SK-N-SH (cell line): ENCODE measurements around the gene PBX1. TPM values are rescaled to one million over a fixed set of nuclear protein-coding genes. Genes with fewer than 3 reads are reported as not detected.
A peak's percentile ranks its signal among the peaks of the same experiment; 100 is the strongest.

Source experiments
- CTCF ChIA-PET: fragments of 300-600, 350-600 bp; formaldehyde crosslinking; extraction: SDS; loops from one replicate; lab custom pipeline; 2021; lab: Yijun Ruan, JAX
- POLR2A ChIA-PET: fragments of 350-600 bp; sonication (Branson Sonifier 250); formaldehyde crosslinking; extraction: SDS; loops from one replicate; lab custom pipeline; 2020; ENCODE audit warnings: antibody characterized with exemption, inconsistent platforms; lab: Yijun Ruan, JAX
- DNase-seq: peaks from one replicate; pipeline ENCODE4 v3.0.0; 2012
- H2AFZ ChIP-seq: fragments of 200-600 bp; sonication (generic); 2 replicates; pipeline ENCODE4 v1.8.1; 2016; ENCODE audit warnings: antibody characterized with exemption, mild to moderate bottlenecking, low read depth
- H3F3A ChIP-seq: fragments of 200-600 bp; sonication (generic); replicated peaks from 2 replicates; pipeline ENCODE3; 2016; ENCODE audit warnings: antibody characterized with exemption, mild to moderate bottlenecking; ENCODE audit not compliant: insufficient read depth
- H3K27ac ChIP-seq, 2 experiments: fragments of 200-500 bp in 1 of 2; fragments of 200-600 bp in 1 of 2; sonication (Bioruptor generic) in 1 of 2; sonication (generic), shearing (Covaris generic) in 1 of 2; 2 replicates each; pipeline versions ENCODE4 v1.5.1 to v1.6.1; 2014 to 2016; ENCODE audit warnings: low read depth in 2 of 2, inconsistent platforms in 1 of 2, low read length in 1 of 2, mild to moderate bottlenecking in 1 of 2, mixed read lengths in 1 of 2
- H3K27me3 ChIP-seq: fragments of 200-600 bp; sonication (generic), shearing (Covaris generic); 2 replicates; pipeline ENCODE4 v1.6.1; 2016; ENCODE audit warnings: mixed run types; ENCODE audit not compliant: insufficient read depth
- H3K36me3 ChIP-seq, 2 experiments: fragments of 200-500 bp in 1 of 2; fragments of 200-600 bp in 1 of 2; sonication (Bioruptor generic) in 1 of 2; sonication (generic) in 1 of 2; replicated peaks in 1 of 2; 2 replicates each; pipeline versions ENCODE3 to v1.5.1; 2014 to 2016; ENCODE audit warnings: low read length in 1 of 2, mild to moderate bottlenecking in 1 of 2; ENCODE audit not compliant: insufficient read depth in 2 of 2, control insufficient read depth in 1 of 2
- H3K4me1 ChIP-seq, 2 experiments: fragments of 200-500 bp in 1 of 2; fragments of 200-600 bp in 1 of 2; sonication (Bioruptor generic) in 1 of 2; sonication (generic), shearing (Covaris generic) in 1 of 2; 2 replicates each; pipeline versions ENCODE4 v1.5.1 to v1.6.1; 2014 to 2016; ENCODE audit warnings: low read depth in 1 of 2, low read length in 1 of 2, mixed run types in 1 of 2; ENCODE audit not compliant: insufficient read depth in 2 of 2, control insufficient read depth in 1 of 2
- H3K4me2 ChIP-seq: fragments of 200-600 bp; sonication (generic), shearing (Covaris generic); 2 replicates; pipeline ENCODE4 v1.6.1; 2017; ENCODE audit warnings: mixed run types
- H3K4me3 ChIP-seq, 2 experiments: fragments of 200-500 bp in 1 of 2; fragments of 200-600 bp in 1 of 2; sonication (Bioruptor generic) in 1 of 2; sonication (generic), shearing (Covaris generic) in 1 of 2; 2 replicates each; pipeline versions ENCODE4 v1.5.1 to v1.8.1; 2014 to 2016; ENCODE audit warnings: low read depth in 2 of 2, inconsistent platforms in 1 of 2, low read length in 1 of 2, mild to moderate bottlenecking in 1 of 2, mixed read lengths in 1 of 2, moderate library complexity in 1 of 2
- H3K79me2 ChIP-seq: fragments of 200-600 bp; sonication (generic); 2 replicates; pipeline ENCODE4 v1.8.1; 2017; ENCODE audit warnings: mild to moderate bottlenecking; ENCODE audit not compliant: insufficient read depth
- H3K9ac ChIP-seq: fragments of 200-600 bp; sonication (generic); 2 replicates; pipeline ENCODE4 v1.6.1; 2017; ENCODE audit warnings: mixed run types
- H3K9me2 ChIP-seq: fragments of 200-600 bp; sonication (generic); 2 replicates; pipeline ENCODE4 v1.6.1; 2017; ENCODE audit warnings: mixed run types
- H3K9me3 ChIP-seq: fragments of 200-600 bp; sonication (generic); 2 replicates; pipeline ENCODE4 v1.6.1; 2017; ENCODE audit warnings: mixed run types, mild to moderate bottlenecking, moderate library complexity
- H4K20me1 ChIP-seq: fragments of 200-600 bp; sonication (generic); 2 replicates; pipeline ENCODE4 v1.6.1; 2017; ENCODE audit warnings: mild to moderate bottlenecking, mixed run types; ENCODE audit not compliant: insufficient read depth
- CHD2 ChIP-seq: fragments of 150-350 bp; IDR thresholded peaks from 2 replicates; pipeline ENCODE4 v1.6.1; 2018; ENCODE audit warnings: low read length; ENCODE audit not compliant: partially characterized antibody
- ELF1 ChIP-seq: IDR thresholded peaks from 2 replicates; pipeline ENCODE4 v1.4.0; 2012
- EP300 ChIP-seq, 2 experiments: IDR thresholded peaks; 2 replicates each; pipeline versions ENCODE4 v1.4.0 to v1.6.1; 2012; ENCODE audit warnings: borderline replicate concordance in 1 of 2, low read depth in 1 of 2, low read length in 1 of 2
- FOXJ3 ChIP-seq: sonication (generic); formaldehyde crosslinking; IDR thresholded peaks from 2 replicates; pipeline ENCODE4 v1.5.1; 2020; ENCODE audit warnings: mild to moderate bottlenecking, missing genetic modification reagents
- FOXM1 ChIP-seq: IDR thresholded peaks from 2 replicates; pipeline ENCODE4 v1.4.0; 2012; ENCODE audit warnings: low read depth, mild to moderate bottlenecking
- GATA2 ChIP-seq: sonication (generic); formaldehyde crosslinking; IDR thresholded peaks from 2 replicates; pipeline ENCODE4 v1.5.0; 2020; ENCODE audit warnings: mild to moderate bottlenecking, missing genetic modification reagents
- JUND ChIP-seq: IDR thresholded peaks from 2 replicates; pipeline ENCODE4 v1.4.0; 2012
- MEF2A ChIP-seq: IDR thresholded peaks from 2 replicates; pipeline ENCODE4 v1.4.0; 2012; ENCODE audit warnings: low read depth, borderline replicate concordance
- NRF1 ChIP-seq: IDR thresholded peaks from 2 replicates; pipeline ENCODE4 v1.6.1; 2012; ENCODE audit warnings: low read depth, mild to moderate bottlenecking, low read length
- RAD21 ChIP-seq: IDR thresholded peaks from 2 replicates; pipeline ENCODE4 v1.6.1; 2012; ENCODE audit warnings: mild to moderate bottlenecking, low read length
- RFX5 ChIP-seq: IDR thresholded peaks from 2 replicates; pipeline ENCODE4 v1.6.1; 2012; ENCODE audit warnings: mild to moderate bottlenecking, improper control_type of control experiment, low read length
- RXRA ChIP-seq: IDR thresholded peaks from 2 replicates; pipeline ENCODE4 v1.4.0; 2012; ENCODE audit warnings: low read depth, mild to moderate bottlenecking, borderline replicate concordance
- SMC3 ChIP-seq: IDR thresholded peaks from 2 replicates; pipeline ENCODE4 v1.6.1; 2012; ENCODE audit warnings: low read depth, low read length, improper control_type of control experiment
- TAF1 ChIP-seq: IDR thresholded peaks from 2 replicates; pipeline ENCODE4 v1.6.1; 2012; ENCODE audit warnings: low read depth, mild to moderate bottlenecking, low read length, moderate library complexity, borderline replicate concordance
- TCF12 ChIP-seq: IDR thresholded peaks from 2 replicates; pipeline ENCODE4 v1.4.0; 2012
- TEAD4 ChIP-seq: IDR thresholded peaks from 2 replicates; pipeline ENCODE4 v1.4.0; 2012; ENCODE audit warnings: mild to moderate bottlenecking, borderline replicate concordance; ENCODE audit not compliant: insufficient read depth
- WGBS: methylation state at CpG from one replicate; pipeline ENCODE4 v1.1.6; 2017; ENCODE audit warnings: low lambda C conversion rate; 5-methylcytosine and 5-hydroxymethylcytosine counted together
- polyA plus RNA-seq, 3 experiments: library from polyadenylated mRNA; depleted of rRNA; stranded (reverse); fragments of >200 nt; gene quantifications; 2 replicates each; pipeline ENCODE4 v1.2.3, GENCODE V29; 2012
- TF ChIP-seq, protein P1 (sequence below): fragments of 200-600 bp; sonication (generic); IDR thresholded peaks from 2 replicates; pipeline ENCODE4 v1.6.1; 2017; ENCODE audit warnings: antibody characterized with exemption, mild to moderate bottlenecking, moderate library complexity
- TF ChIP-seq, protein P2 (sequence below): IDR thresholded peaks from 2 replicates; pipeline ENCODE4 v1.4.0; 2012; ENCODE audit warnings: low read depth, borderline replicate concordance
- TF ChIP-seq, protein P3 (sequence below): IDR thresholded peaks from 2 replicates; pipeline ENCODE4; 2012
- TF ChIP-seq, protein P4 (sequence below): fragments of 150-350 bp; IDR thresholded peaks from 2 replicates; pipeline ENCODE4 v1.6.1; 2016; ENCODE audit warnings: mild to moderate bottlenecking, low read depth, low read length
- TF ChIP-seq, protein P5 (sequence below): fragments of 150-350 bp; IDR thresholded peaks from 2 replicates; pipeline ENCODE4 v1.6.1; 2017; ENCODE audit warnings: antibody characterized with exemption, low read length, low read depth, borderline replicate concordance
- TF ChIP-seq, protein P6 (sequence below): IDR thresholded peaks from 2 replicates; pipeline ENCODE4 v1.4.0; 2012; ENCODE audit warnings: low read depth

PBX1 gene
- polyA plus RNA-seq, 1 of the 3 experiments (the other 2 are of a cell fraction), result 27.0 TPM

DNA sequence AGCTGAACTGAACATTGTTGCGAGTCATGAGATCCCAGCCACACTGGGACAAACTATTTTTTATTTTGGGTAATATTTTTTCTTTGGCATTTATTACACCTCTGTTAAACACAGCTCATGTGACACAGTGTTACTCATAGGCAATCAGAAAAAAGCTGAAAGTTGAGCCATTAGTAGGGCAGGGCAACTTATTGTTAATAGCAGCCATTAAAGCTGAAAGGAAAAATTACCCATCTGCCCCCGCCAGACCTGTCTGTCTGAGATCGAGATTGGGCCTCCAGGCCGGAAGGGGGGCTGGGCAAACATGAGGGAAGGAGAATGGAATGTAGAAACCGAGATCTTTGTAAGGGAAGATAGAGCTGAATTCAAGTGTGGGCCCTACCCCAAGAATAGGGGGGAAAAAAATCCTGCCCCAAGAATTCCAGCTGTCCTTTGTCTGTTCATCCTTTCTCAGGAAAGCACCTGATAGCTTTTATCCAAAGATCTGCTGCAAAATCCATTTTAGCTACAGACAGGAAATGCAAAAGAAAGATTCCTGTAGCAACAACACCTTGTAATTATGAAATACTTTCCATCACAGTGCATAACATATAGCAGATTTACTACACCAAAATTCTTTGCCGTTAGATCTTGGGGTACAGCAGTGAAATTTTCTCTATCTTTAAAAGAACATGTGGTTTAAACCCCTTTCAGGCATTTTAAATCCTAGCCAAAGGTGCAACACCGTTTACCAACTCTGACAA is 212.8 kb downstream of the PBX1 start (continued):
- TF ChIP-seq GATA2, result no peak
- TF ChIP-seq TAF1, result no peak; the same call in 1 of the 2 replicates
- TF ChIP-seq TEAD4, result peak; percentile 81
- TF ChIP-seq MEF2A, result no peak
- TF ChIP-seq, protein P1, sequence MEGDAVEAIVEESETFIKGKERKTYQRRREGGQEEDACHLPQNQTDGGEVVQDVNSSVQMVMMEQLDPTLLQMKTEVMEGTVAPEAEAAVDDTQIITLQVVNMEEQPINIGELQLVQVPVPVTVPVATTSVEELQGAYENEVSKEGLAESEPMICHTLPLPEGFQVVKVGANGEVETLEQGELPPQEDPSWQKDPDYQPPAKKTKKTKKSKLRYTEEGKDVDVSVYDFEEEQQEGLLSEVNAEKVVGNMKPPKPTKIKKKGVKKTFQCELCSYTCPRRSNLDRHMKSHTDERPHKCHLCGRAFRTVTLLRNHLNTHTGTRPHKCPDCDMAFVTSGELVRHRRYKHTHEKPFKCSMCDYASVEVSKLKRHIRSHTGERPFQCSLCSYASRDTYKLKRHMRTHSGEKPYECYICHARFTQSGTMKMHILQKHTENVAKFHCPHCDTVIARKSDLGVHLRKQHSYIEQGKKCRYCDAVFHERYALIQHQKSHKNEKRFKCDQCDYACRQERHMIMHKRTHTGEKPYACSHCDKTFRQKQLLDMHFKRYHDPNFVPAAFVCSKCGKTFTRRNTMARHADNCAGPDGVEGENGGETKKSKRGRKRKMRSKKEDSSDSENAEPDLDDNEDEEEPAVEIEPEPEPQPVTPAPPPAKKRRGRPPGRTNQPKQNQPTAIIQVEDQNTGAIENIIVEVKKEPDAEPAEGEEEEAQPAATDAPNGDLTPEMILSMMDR, result no peak
- TF ChIP-seq, protein P2, sequence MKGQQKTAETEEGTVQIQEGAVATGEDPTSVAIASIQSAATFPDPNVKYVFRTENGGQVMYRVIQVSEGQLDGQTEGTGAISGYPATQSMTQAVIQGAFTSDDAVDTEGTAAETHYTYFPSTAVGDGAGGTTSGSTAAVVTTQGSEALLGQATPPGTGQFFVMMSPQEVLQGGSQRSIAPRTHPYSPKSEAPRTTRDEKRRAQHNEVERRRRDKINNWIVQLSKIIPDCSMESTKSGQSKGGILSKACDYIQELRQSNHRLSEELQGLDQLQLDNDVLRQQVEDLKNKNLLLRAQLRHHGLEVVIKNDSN, result peak; percentile 43; the same call in 1 of the 2 replicates
- TF ChIP-seq RXRA, result peak; percentile 73; the same call in 1 of the 2 replicates
- no peak for TF ChIP-seq RFX5
- TF ChIP-seq FOXM1, result 0 out of 2 replicates have a peak, but pooled peaks have one; percentile 37
- TF ChIP-seq, protein P3, sequence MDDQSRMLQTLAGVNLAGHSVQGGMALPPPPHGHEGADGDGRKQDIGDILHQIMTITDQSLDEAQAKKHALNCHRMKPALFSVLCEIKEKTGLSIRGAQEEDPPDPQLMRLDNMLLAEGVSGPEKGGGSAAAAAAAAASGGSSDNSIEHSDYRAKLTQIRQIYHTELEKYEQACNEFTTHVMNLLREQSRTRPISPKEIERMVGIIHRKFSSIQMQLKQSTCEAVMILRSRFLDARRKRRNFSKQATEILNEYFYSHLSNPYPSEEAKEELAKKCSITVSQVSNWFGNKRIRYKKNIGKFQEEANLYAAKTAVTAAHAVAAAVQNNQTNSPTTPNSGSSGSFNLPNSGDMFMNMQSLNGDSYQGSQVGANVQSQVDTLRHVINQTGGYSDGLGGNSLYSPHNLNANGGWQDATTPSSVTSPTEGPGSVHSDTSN, result peak; percentile 77
- no peak for TF ChIP-seq FOXJ3

DNA sequence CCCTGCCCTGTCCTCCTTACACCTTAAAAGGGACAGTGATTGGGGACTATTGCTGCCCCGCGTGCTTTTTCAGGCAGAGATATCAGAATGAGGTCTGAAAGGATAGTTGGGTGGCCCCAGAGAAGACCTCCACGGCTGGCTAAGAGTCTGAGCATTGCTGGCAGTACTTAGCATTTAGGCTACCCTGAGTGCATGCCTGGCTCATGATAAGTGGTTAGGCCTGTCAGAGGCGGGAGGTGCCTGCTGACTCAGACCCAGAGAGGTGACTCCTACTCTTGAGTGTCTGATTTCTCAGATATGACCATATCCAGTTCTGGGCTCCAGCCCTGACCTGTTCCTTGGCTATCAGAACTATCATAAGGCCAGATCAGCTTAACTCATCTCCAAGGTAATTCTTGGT is 213.7 kb downstream of the PBX1 start:
- Histone ChIP-seq H3K79me2 (no peaks in the 10 kb centered on the region), H2AFZ (no peak overlapping the region), H3K27ac (peak overlapping the region; percentile 93 to 96), H3K36me3 (no peaks in the 10 kb centered on the region), H3K4me3 (no peak overlapping the region), H3K9me3 (no peaks in the 10 kb centered on the region), H3K27me3 (no peaks in the 10 kb centered on the region), H3K4me2 (peak overlapping the region; percentile 44), H3K9me2 (no peaks in the 10 kb centered on the region), H3K9ac (peak overlapping the region; percentile 37), H4K20me1 (no peaks in the 10 kb centered on the region), H3K4me1 (peaks cover 44 to 46% of the 10 kb centered on the region in 2 experiments), H3F3A (peaks cover 35% of the 10 kb centered on the region)
- POLR2A ChIA-PET, result no interaction called here
- DNase-seq, result no peak
- WGBS, result 11% methylated on average over 3 of the region's 4 CpGs
- CTCF ChIA-PET, result interaction anchor here (1.5 to 4.9 kb wide), 2 partner anchors 9 to 15 kb away, joined by 3 to 27 read pairs; no protein-coding TSS in a partner anchor
- TF ChIP-seq CHD2 (no peak), TCF12 (peak; percentile 89), MEF2A (no peak), FOXJ3 (no peak), EP300 (IDR thresholded peaks at IDR 0.05; ENCODE audit: borderline replicate concordance in 1 of 2, low read depth in 1 of 2, low read length in 1 of 2) (peak; percentile 35 to 92; a peak in 3 of 4 replicates), JUND (peak; percentile 96), RFX5 (no peak), GATA2 (no peak), RAD21 (no peak), TEAD4 (peak; percentile 62; the same call in 1 of the 2 replicates), TAF1 (peak; percentile 24; the same call in 1 of the 2 replicates), SMC3 (peak; percentile 19; the same call in 1 of the 2 replicates), ELF1 (peak; percentile 19; the same call in 1 of the 2 replicates), NRF1 (no peak), RXRA (peak; percentile 91), FOXM1 (peak; percentile 68)
- TF ChIP-seq, protein P4, sequence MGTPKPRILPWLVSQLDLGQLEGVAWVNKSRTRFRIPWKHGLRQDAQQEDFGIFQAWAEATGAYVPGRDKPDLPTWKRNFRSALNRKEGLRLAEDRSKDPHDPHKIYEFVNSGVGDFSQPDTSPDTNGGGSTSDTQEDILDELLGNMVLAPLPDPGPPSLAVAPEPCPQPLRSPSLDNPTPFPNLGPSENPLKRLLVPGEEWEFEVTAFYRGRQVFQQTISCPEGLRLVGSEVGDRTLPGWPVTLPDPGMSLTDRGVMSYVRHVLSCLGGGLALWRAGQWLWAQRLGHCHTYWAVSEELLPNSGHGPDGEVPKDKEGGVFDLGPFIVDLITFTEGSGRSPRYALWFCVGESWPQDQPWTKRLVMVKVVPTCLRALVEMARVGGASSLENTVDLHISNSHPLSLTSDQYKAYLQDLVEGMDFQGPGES, result no peak
- TF ChIP-seq, protein P2, result peak; percentile 25; the same call in 1 of the 2 replicates
- TF ChIP-seq, protein P5, sequence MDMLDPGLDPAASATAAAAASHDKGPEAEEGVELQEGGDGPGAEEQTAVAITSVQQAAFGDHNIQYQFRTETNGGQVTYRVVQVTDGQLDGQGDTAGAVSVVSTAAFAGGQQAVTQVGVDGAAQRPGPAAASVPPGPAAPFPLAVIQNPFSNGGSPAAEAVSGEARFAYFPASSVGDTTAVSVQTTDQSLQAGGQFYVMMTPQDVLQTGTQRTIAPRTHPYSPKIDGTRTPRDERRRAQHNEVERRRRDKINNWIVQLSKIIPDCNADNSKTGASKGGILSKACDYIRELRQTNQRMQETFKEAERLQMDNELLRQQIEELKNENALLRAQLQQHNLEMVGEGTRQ, result no peak
- TF ChIP-seq, protein P6, sequence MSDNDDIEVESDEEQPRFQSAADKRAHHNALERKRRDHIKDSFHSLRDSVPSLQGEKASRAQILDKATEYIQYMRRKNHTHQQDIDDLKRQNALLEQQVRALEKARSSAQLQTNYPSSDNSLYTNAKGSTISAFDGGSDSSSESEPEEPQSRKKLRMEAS, result peak; percentile 87
